Gastroesophageal sphincter (tissue), 3 donors: Measurements from ENCODE around the gene AKTIP.

ENCODE experiments used
- POLR2A ChIP-seq, 2 donors: fragments of 450-650 bp; IDR thresholded peaks; one replicate each; pipeline ENCODE4 v1.6.1; 2017; ENCODE audit warnings: antibody characterized with exemption in 2 of 2, mild to moderate bottlenecking in 2 of 2, moderate library complexity in 1 of 2
- TF ChIP-seq, protein P1 (sequence below), 4 experiments: fragments of 200-600 bp in 2 of 4; fragments of 450-650 bp in 2 of 4; sonication (generic) in 1 of 4; IDR thresholded peaks; one replicate each; pipeline ENCODE4 v1.5.1; 2017 to 2019; ENCODE audit warnings: antibody characterized with exemption in 4 of 4, mild to moderate bottlenecking in 2 of 4, moderate library complexity in 2 of 4

DNA sequence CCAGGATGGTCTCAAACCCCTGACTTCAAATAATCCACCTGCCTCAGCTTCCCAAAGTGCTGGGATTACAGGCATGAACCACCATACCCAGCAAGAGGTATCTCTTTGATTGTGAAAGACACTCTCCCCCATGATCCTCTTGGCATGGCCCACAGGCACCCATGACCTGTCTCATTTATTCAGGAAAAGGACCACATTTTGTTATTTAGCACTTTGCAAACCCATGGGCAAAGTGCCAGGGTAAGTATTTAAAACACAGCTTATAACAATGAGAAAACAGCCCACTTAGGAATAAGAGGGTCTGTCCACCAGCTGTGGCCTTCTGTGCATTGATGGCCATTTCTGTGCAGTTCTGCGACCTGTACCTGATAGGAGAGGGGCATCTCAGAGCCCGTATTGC is 12.8 kb upstream of the AKTIP start:
- TF ChIP-seq, protein P1, sequence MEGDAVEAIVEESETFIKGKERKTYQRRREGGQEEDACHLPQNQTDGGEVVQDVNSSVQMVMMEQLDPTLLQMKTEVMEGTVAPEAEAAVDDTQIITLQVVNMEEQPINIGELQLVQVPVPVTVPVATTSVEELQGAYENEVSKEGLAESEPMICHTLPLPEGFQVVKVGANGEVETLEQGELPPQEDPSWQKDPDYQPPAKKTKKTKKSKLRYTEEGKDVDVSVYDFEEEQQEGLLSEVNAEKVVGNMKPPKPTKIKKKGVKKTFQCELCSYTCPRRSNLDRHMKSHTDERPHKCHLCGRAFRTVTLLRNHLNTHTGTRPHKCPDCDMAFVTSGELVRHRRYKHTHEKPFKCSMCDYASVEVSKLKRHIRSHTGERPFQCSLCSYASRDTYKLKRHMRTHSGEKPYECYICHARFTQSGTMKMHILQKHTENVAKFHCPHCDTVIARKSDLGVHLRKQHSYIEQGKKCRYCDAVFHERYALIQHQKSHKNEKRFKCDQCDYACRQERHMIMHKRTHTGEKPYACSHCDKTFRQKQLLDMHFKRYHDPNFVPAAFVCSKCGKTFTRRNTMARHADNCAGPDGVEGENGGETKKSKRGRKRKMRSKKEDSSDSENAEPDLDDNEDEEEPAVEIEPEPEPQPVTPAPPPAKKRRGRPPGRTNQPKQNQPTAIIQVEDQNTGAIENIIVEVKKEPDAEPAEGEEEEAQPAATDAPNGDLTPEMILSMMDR (IDR thresholded peaks at IDR 0.05), result no peak
- TF ChIP-seq POLR2A (IDR thresholded peaks at IDR 0.05), result no peak
